ENCODE results near the gene MAN1A2.

The MAN1A2 gene

DNA sequence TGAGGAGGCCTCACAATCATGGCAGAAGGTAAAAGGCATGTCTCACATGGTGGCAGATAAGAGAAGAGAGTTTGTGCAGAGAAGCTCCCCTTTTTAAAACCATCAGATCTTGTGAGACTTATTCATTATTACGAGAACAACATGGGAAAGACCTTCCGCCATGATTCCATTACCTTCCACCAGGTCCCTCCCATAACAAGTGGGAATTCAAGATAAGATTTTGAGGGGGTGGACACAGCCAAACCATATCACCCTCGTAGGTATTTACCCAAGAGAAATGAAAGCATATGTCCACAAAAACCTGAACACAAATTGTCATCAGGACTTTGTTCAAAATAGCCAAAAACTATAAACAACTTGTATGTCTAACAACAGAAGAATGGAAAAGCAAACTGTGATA lies 192.7 kb downstream of the MAN1A2 start:
- no peak overlapping the region for H3K27ac ChIP-seq
- TF ChIP-seq, protein P1, sequence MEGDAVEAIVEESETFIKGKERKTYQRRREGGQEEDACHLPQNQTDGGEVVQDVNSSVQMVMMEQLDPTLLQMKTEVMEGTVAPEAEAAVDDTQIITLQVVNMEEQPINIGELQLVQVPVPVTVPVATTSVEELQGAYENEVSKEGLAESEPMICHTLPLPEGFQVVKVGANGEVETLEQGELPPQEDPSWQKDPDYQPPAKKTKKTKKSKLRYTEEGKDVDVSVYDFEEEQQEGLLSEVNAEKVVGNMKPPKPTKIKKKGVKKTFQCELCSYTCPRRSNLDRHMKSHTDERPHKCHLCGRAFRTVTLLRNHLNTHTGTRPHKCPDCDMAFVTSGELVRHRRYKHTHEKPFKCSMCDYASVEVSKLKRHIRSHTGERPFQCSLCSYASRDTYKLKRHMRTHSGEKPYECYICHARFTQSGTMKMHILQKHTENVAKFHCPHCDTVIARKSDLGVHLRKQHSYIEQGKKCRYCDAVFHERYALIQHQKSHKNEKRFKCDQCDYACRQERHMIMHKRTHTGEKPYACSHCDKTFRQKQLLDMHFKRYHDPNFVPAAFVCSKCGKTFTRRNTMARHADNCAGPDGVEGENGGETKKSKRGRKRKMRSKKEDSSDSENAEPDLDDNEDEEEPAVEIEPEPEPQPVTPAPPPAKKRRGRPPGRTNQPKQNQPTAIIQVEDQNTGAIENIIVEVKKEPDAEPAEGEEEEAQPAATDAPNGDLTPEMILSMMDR (IDR thresholded peaks at IDR 0.05), result no peak

DNA sequence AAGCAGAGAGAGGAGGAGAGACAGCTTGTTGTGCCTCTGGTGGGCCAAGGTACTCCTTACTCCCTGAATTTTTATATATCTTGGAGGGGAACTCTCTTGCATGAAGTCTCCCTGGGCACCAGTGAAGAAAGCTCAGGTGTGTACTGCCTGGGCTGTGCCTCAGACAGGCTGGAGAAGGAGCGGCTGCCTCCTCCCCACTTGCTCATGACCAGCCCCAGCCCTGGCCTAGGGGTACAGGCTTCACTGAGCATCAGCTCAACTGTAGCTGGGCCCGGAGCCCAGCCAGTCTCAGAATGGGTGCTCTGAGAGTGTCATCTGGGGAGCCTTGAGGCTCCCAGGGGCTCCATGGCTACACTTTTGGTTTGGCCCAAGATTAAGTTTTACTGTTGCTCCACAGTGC lies 193.8 kb downstream of the MAN1A2 start:
- TF ChIP-seq ZFX (IDR thresholded peaks at IDR 0.05; ENCODE audit: borderline replicate concordance), result no peak
- TF ChIP-seq, protein P1 (IDR thresholded peaks at IDR 0.05), result no peak
- H3K27ac ChIP-seq, result no peak overlapping the region

- no peak overlapping the region for H3K27ac ChIP-seq
- TF ChIP-seq ZFX (IDR thresholded peaks at IDR 0.05; ENCODE audit: borderline replicate concordance), result no peak
- TF ChIP-seq, protein P1 (IDR thresholded peaks at IDR 0.05), result no peak
Measured at GRCh38 chr1:117561551-117561950, 194.3 kb downstream of the MAN1A2 start.

DNA sequence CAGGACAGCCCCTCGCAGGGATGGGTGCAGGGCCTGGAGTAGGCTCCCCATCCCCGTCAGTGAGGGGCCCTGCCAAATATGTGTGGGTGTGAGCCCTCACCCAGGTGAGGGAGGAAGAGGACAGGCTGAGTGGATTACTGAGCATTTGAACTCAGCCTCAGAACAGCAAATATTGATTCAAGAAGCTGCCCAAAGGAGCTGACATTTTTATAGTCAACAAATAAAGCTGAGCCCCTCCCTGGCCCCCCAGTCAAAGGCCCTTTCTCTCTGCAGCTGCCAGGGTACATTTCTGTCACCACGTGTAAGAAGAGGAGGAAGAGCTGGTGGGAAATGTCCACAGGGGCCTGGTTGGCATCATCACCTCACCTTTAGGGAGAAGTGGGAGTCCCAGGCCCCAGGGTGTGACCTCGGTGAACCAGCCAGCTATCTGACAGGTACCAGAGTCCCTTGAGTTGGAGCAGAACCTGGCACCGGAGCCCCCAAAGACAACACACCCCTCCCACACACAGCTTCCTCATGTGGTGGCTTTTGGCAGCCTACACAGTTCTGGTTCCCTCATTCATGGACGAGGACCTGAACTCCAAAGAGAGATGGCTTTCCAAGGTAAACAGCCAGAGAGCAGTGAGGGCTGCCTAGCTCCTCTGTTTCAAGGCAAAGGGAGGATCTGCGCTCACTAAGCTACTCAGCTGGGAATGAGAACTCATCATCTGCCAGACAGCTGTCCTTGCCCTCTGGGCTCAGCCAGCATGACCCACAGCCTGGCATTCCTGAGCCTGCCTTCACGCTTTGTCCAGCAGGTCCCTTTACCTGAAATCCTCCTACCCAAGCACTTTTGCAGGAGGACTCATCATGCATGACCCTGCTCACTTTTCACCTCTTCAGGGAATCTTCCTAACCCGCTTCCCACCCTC lies 195.6 kb downstream of the MAN1A2 start:
- TF ChIP-seq ZFX (IDR thresholded peaks at IDR 0.05; ENCODE audit: borderline replicate concordance), result no peak
- TF ChIP-seq, protein P1 (IDR thresholded peaks at IDR 0.05), result no peak
- peak overlapping the region; percentile 50 for H3K27ac ChIP-seq

DNA sequence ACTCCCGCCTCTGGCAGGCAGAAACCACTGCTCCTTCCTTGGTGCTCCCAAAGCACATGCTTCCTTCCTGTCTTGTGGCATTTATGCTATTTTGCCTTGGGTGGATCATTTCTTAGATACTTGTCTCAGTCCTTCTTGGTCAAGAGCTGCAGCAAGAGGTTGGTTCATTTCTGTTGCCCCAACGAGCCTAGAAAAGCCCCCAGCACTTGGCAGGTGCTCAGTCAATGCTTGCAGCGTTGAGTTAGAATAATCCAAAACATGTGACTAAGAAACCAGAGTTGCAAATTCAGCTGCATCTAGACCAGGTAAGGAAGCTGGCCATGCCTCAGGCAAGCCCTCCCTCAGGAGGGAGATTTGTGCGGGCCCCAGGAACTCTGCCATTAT lies 196.2 kb downstream of the MAN1A2 start:
- no peak for TF ChIP-seq ZFX (IDR thresholded peaks at IDR 0.05; ENCODE audit: borderline replicate concordance)
- TF ChIP-seq, protein P1 (IDR thresholded peaks at IDR 0.05), result no peak
- peak overlapping the region; percentile 50; the same call in 1 of the 2 replicates for H3K27ac ChIP-seq

- no peak for TF ChIP-seq ZFX (IDR thresholded peaks at IDR 0.05; ENCODE audit: borderline replicate concordance)
- TF ChIP-seq, protein P1 (IDR thresholded peaks at IDR 0.05), result no peak
- no peak overlapping the region for H3K27ac ChIP-seq
Measured at GRCh38 chr1:117564227-117565075, 197.2 kb downstream of the MAN1A2 start.
